Adrenal gland (tissue), 5 donors: ENCODE measurements around the gene RHOXF2.
"Not testable (repeated sequence)": the region's sequence is repeated elsewhere in the genome, so short reads cannot be mapped to it uniquely, and the experiment has no call there.

Experiments
- POLR2A ChIP-seq, 2 donors: fragments of 450-650 bp; IDR thresholded peaks; one replicate each; pipeline ENCODE4 v1.6.1; 2017; ENCODE audit warnings: antibody characterized with exemption in 2 of 2, mild to moderate bottlenecking in 2 of 2, moderate library complexity in 1 of 2
- TF ChIP-seq, protein P1 (sequence below), 6 experiments: fragments of 450-650 bp in 4 of 6; fragments of 200-600 bp in 2 of 6; sonication (generic) in 1 of 6; IDR thresholded peaks; 1 replicate in 5 of 6; 2 replicates in 1 of 6; pipeline versions ENCODE4 v1.5.1 to v1.8.0; 2016 to 2021; ENCODE audit warnings: antibody characterized with exemption in 6 of 6, mild to moderate bottlenecking in 2 of 6, moderate library complexity in 1 of 6
- donor health status: DM: no; HTN: no; CAD: no.

DNA sequence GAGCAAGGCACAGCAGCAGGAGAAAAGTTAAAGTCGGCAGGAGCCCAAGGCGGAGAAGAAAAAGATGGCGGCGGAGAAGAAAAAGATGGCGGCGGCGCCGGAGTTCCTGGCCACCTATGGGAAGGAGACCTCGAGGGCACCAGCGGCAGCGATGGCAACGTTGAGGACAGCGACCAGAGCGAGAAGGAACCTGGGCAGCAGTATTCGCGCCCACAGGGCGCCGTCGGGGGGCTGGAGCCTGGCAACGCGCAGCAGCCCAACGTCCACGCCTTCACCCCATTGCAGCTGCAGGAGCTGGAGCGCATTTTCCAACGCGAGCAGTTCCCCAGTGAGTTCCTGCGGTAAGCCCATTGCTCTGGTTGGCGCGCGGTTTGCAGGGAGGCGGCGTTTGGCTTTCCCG, 673 bp downstream of the RHOXF2 start:
- TF ChIP-seq, protein P1, sequence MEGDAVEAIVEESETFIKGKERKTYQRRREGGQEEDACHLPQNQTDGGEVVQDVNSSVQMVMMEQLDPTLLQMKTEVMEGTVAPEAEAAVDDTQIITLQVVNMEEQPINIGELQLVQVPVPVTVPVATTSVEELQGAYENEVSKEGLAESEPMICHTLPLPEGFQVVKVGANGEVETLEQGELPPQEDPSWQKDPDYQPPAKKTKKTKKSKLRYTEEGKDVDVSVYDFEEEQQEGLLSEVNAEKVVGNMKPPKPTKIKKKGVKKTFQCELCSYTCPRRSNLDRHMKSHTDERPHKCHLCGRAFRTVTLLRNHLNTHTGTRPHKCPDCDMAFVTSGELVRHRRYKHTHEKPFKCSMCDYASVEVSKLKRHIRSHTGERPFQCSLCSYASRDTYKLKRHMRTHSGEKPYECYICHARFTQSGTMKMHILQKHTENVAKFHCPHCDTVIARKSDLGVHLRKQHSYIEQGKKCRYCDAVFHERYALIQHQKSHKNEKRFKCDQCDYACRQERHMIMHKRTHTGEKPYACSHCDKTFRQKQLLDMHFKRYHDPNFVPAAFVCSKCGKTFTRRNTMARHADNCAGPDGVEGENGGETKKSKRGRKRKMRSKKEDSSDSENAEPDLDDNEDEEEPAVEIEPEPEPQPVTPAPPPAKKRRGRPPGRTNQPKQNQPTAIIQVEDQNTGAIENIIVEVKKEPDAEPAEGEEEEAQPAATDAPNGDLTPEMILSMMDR (IDR thresholded peaks at IDR 0.05) = not testable (repeated sequence)
- not testable (repeated sequence) for TF ChIP-seq POLR2A (IDR thresholded peaks at IDR 0.05)
